Prostate gland (tissue), 2 donors: ENCODE measurements around the gene CYP19A1.
"Not testable (repeated sequence)": the region's sequence is repeated elsewhere in the genome, so short reads cannot be mapped to it uniquely, and the experiment has no call there.

ENCODE experiments used
- CTCF ChIP-seq, 4 experiments: fragments of 200-600 bp in 2 of 4; fragments of 450-650 bp in 2 of 4; sonication (generic) in 2 of 4; IDR thresholded peaks; 1 replicate in 3 of 4; 2 replicates in 1 of 4; pipeline ENCODE4 v1.5.1; 2016 to 2019; ENCODE audit warnings: antibody characterized with exemption in 4 of 4, mild to moderate bottlenecking in 2 of 4, moderate library complexity in 2 of 4
- POLR2AphosphoS5 ChIP-seq: sonication (generic); formaldehyde crosslinking; IDR thresholded peaks from one replicate; pipeline ENCODE4 v1.6.1; 2017; ENCODE audit warnings: antibody characterized with exemption

GRCh38 chr15:51282241-51282640 is 56.2 kb downstream of the CYP19A1 start:
- TF ChIP-seq CTCF (IDR thresholded peaks at IDR 0.05); POLR2AphosphoS5: not testable (repeated sequence)
